Activated CD4-positive, alpha-beta T cell treated with anti-CD3 and anti-CD28 coated beads, Interleukin-2, amount 50 U/mL, for 16 hours (primary cell): ENCODE results near the gene MERTK.
"Not testable (repeated sequence)": the region's sequence is repeated elsewhere in the genome, so short reads cannot be mapped to it uniquely, and the experiment has no call there.

ENCODE experiments used
- DNase-seq: peaks from one replicate; pipeline ENCODE4 v3.0.0-alpha.2; 2020

Gene MERTK

DNA sequence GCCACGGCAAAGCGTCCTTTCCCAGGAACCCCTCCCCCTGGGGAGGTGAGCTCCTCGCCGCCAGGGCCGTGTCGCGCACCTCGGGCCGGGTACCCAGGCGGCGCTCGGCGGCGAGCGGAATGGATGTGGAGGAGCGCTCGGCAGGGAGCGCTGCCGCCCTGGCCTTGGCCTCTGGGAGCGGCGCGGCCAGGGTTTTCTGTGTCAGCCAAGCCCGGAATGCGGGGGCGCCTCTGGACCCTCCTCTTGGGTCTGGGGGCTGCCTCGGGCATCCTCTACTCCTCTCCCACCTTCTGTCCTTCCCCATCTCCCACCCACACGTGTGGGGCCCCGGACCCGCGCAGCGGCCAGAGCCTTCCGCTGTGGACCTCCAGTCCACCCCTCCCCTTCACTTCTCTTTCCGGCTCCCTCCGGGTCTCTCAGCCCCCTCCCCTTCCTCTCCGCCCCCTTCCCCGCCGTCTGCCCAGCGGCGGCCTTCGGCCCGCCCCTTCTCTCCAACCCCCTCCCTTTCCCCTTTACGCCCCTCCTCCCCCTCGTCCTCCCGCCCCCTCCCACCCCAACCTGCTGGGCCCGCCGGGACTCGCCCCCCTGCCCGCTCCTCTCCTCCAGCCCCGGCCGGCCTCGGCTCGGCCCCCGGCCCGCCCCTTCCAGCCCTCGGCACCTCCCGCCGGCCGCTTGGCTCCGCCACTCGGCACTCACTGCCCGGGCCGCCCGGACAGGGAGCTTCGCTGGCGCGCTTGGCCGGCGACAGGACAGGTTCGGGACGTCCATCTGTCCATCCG lies at the start of gene MERTK:
Gene MERTK, plus strand, starts transcription at position 684 of the 779 bp plus-strand sequence. CDS start 129 bp downstream, outside the sequence.
- peak; percentile 59 for DNase-seq

DNA sequence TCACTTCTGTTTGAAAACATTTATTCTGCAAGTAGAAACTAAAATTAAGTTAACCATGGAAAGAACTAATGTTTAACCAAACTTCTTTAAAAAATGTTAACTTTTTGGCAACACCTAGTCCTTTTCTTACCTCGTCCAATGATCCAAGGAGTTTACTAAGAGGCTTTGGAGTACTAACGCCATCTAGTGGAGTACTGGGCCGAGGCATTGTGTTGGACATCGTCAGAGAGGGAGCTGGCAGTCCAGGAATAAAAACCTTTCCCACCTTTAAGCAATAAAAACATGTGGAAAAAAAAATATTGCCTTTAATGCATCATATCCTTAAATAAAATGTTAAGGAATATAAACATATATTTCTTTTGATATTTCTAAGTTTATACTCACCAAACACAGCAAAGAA lies 47.8 kb upstream of the MERTK start:
- DNase-seq, result not testable (repeated sequence)

- DNase-seq, result not testable (repeated sequence)
Observed at GRCh38 chr2:111852544-111852943, 45.9 kb upstream of the MERTK start.

DNA sequence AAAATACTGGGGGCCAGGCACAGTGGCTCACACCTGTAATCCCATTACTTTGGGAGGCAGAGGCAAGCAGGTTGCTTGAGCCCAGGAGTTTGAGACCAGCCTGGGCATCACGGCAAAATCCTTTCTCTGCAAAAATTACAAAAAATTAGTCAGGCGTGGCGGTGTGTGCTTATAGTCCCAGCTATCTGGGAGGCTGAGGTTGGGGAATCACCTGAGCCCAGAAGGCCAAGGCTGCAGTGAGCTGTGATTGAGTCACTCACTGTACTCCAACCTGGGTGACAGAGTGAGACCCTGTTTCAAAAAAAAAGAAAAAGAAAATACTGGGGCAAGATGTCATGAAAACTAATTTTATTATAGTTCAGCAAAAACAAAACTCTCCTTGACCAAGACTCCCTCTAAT lies 38.4 kb upstream of the MERTK start:
- DNase-seq, result not testable (repeated sequence)

DNA sequence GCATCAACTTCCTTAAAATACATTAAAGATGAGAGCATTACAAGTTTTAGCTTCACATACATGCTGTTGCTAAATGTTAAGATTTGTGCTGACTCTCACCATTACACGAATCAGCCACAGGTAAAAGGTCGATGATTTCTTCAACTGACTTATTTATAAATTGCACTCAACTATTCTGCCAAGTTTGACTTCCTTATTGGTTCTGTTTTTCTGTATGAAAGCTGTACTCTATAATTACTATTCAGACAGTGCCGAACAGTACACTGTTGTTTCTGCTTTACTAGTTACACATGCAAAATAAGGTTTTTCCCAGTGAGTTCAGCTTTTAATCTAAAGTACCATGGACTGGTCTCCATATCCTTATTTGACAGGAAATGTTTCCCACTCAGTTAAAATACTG lies 33.3 kb upstream of the MERTK start:
- DNase-seq, result not testable (repeated sequence)

- DNase-seq, result not testable (repeated sequence)
Observed at GRCh38 chr2:111872806-111873205, 25.6 kb upstream of the MERTK start.

DNA sequence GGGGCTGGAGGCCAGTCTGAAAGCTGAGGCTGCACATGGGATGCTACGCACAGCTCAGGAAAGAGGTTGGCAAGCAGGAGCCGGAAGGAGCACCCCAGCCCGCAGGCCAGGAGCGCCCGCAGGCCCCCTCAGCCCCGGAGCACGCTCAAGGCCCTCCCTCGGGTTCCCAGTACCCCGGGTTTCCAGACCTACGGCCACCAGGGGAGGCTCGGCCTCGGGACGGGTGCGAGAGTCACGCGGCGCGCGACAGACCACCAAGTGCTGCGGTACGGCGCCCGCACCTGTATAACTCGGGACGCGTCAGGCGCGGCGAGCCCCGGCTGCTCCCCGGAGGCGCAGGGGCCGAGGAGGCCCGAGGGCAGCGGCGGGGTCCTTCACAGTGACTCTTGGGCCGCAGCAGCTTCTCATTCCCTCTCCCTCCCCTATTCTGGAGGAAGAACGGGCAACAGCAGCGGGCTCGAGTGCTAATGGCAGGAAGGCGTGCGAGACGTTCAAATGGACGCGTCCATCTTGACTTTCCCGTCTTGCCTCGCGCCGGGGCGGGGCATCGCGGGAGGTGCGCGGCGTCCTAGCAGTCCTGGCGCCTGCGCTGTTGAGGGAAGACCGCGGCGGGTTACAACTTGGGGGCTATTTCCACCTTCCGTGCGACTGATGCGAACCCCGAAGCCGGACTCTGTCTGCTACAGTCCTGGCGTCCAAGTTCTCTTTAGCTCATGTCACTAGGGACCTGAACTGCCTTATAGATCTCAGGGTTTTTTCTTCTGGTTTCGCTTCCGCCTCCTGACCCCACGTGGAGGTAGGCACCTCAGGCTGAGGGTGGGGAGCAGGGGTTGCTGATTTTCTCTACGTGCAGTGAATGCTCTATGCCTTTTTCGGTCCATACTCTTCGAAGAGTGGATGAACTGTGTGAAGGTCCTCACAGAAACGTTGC lies 14.5 kb upstream of the MERTK start, which contains the start of gene ANAPC1:
Gene ANAPC1, minus strand, starts transcription at position 533 of the 931 bp plus-strand sequence. CDS start 3,368 bp downstream, outside the sequence.
- peak; percentile 91 for DNase-seq

GRCh38 chr2:111884592-111884964 lies 13.8 kb upstream of the MERTK start:
- no peak for DNase-seq

GRCh38 chr2:111896024-111896423 lies 2.4 kb upstream of the MERTK start:
- DNase-seq, result no peak

DNA sequence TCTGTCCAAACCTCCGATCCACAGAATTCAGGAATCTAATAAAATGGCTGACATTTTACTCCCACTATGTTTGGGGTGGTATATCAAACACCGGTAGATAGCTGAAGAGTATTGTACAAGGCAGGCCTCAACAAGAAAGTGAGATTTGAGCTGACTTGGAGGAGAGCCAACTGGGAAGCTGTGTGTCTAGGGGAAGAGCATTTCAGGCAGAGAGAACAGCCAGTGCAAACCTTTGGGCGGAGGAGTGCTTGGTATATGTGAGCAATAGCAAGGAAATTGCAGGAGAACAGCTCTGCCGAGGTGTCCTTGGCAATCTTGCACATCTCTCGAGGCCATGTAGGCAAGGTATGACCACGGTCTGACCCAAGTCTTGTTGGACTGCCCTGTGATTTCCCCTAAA lies 1.8 kb upstream of the MERTK start:
- DNase-seq, result no peak

DNA sequence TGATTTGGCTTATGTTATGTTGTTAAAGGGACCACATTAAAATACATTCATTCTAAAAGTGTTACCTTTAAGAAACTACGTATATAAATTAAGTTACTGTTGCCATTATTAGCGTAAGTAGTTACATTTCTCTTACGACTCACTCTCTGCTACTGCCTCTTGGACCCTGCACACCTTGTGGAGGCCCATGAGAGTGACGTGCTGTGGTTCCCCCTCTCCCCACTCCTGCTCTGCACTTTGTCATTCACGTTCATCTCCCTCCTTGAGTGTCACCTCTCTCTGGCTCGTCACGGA lies 830 bp upstream of the MERTK start:
- no peak for DNase-seq

- no peak for DNase-seq
Observed at GRCh38 chr2:111898703-111899514, 502 bp downstream of the MERTK start.

GRCh38 chr2:111900859-111901258 lies 2.5 kb downstream of the MERTK start:
- peak; percentile 38 for DNase-seq

DNA sequence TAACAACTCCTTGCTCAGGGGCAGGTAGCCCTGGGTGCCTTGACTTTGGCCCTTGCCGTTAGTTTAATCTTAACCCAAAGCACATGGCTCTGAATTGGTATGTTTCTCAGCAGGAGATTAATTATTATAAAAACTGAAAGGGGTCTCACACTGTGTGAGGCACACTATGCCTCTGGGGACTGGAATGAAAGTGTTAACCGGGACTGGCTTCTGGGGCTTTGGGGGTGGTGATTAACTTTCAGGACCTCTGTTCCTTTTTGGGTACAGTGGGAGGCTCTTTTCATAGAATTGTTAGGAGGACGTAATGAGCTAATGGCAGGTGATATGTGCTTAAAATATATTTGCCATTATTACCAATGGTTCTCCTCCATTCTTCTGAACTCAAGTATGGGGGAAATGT lies 5.1 kb downstream of the MERTK start:
- DNase-seq, result no peak

GRCh38 chr2:111903930-111904439 lies 5.6 kb downstream of the MERTK start:
- DNase-seq, result no peak

- no peak for DNase-seq
Observed at GRCh38 chr2:111904726-111905474, 6.5 kb downstream of the MERTK start.

DNA sequence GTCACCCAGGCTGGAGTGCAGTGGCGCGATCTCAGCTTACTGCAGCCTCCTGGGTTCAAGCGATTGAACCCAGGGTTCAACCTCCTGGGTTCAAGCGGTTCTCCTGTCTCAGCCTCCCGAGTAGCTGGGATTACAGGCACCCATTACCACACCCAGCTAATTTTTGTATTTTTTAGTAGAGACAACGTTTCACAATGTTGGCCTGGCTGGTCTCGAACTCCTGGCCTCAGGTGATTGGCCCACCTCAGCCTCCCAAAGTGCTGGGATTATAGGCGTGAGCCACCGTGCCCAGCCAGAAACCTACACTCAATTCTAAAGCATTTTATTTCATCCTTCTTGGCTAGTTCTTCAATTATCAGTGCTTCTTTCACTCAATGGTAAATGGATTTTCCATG lies 7.1 kb downstream of the MERTK start:
- DNase-seq, result not testable (repeated sequence)

GRCh38 chr2:111905990-111906735 lies 7.8 kb downstream of the MERTK start:
- no peak for DNase-seq

- no peak for DNase-seq
Observed at GRCh38 chr2:111908578-111908977, 10.2 kb downstream of the MERTK start.

DNA sequence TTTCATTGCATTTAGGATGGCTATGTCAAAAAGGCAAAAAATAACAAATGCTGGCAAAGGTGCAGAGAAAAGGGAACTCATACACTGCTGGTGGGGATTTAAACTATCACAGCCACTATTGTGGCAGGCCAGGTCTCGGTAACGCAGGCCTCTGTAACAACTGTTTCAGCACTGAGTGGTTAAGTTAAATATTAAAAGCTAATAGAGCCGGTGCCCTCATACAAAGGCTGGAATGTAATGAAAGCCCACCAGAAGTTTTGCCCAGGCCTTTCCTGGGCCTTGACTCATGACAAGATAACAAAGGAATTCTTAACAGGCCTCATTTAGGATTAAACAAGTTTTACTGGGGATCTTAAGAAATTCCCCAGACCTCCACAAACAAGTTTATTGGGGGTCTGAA lies 10.7 kb downstream of the MERTK start:
- no peak for DNase-seq

GRCh38 chr2:111909997-111910396 lies 11.6 kb downstream of the MERTK start:
- DNase-seq, result not testable (repeated sequence)
